Tibial artery (tissue), 4 donors: ENCODE measurements around the gene SORBS2.

ENCODE experiments used
- DNase-seq, 2 donors: peaks; one replicate each; pipeline ENCODE4 v3.0.0-alpha.2; 2019
- H3K27ac ChIP-seq, 2 donors: fragments of 200-600 bp; sonication (generic) in 1 of 2; 1 replicate in 1 of 2; 2 replicates in 1 of 2; pipeline ENCODE4 v1.5.1; 2018 to 2019; ENCODE audit warnings: mild to moderate bottlenecking in 1 of 2
- H3K27me3 ChIP-seq, 2 donors: fragments of 200-600 bp; sonication (generic) in 1 of 2; one replicate each; pipeline versions ENCODE4 v1.5.1 to v1.6.0; 2016 to 2019
- H3K36me3 ChIP-seq, 3 donors: fragments of 200-600 bp; sonication (generic) in 2 of 3; one replicate each; pipeline ENCODE4 v1.5.1; 2016 to 2019; ENCODE audit warnings: mild to moderate bottlenecking in 2 of 3
- H3K4me1 ChIP-seq, 4 donors: fragments of 200-600 bp; sonication (generic) in 2 of 4; 1 replicate in 3 of 4; 2 replicates in 1 of 4; pipeline ENCODE4 v1.5.1; 2016 to 2019
- H3K4me3 ChIP-seq, 2 donors: fragments of 200-600 bp; sonication (generic) in 1 of 2; 1 replicate in 1 of 2; 2 replicates in 1 of 2; pipeline ENCODE4 v1.5.1; 2018 to 2019; ENCODE audit warnings: mild to moderate bottlenecking in 2 of 2
- H3K9me3 ChIP-seq, 3 donors: fragments of 200-600 bp; sonication (generic) in 1 of 3; one replicate each; pipeline ENCODE4 v1.5.1; 2016 to 2019
- intact Hi-C: fragments of 100-400 bp; cut with DNase I; formaldehyde crosslinking; loops from one replicate; pipeline ENCODE4 v1.15.0; 2023; ENCODE audit warnings: low total_unique reads
- TF ChIP-seq, protein P1 (sequence below), 2 experiments: fragments of 200-600 bp in 1 of 2; fragments of 450-650 bp in 1 of 2; IDR thresholded peaks; one replicate each; pipeline ENCODE4 v1.5.1; 2017 to 2019; ENCODE audit warnings: antibody characterized with exemption in 2 of 2, mild to moderate bottlenecking in 1 of 2, moderate library complexity in 1 of 2

The SORBS2 gene

GRCh38 chr4:185598846-185599552 lies 213.0 kb downstream of the SORBS2 start:
- H3K27ac ChIP-seq: peak overlapping the region; percentile 65 to 77
- intact Hi-C loops: loop anchor here (5.0 to 10.0 kb wide), 2 partner anchors 127 to 394 kb away; partner anchors contain the start of genes CCDC110, CFAP97 and SNX25
- TF ChIP-seq, protein P1, sequence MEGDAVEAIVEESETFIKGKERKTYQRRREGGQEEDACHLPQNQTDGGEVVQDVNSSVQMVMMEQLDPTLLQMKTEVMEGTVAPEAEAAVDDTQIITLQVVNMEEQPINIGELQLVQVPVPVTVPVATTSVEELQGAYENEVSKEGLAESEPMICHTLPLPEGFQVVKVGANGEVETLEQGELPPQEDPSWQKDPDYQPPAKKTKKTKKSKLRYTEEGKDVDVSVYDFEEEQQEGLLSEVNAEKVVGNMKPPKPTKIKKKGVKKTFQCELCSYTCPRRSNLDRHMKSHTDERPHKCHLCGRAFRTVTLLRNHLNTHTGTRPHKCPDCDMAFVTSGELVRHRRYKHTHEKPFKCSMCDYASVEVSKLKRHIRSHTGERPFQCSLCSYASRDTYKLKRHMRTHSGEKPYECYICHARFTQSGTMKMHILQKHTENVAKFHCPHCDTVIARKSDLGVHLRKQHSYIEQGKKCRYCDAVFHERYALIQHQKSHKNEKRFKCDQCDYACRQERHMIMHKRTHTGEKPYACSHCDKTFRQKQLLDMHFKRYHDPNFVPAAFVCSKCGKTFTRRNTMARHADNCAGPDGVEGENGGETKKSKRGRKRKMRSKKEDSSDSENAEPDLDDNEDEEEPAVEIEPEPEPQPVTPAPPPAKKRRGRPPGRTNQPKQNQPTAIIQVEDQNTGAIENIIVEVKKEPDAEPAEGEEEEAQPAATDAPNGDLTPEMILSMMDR (IDR thresholded peaks at IDR 0.05): no peak

GRCh38 chr4:185597532-185598188 lies 214.3 kb downstream of the SORBS2 start:
- peak; percentile 80 to 88 for DNase-seq
- Histone ChIP-seq H3K9me3 (no peaks in the 10 kb centered on the region), H3K4me1 (peaks cover 0 to 54% (median 20%) of the 10 kb centered on the region in 4 donors), H3K27ac (peak overlapping the region; percentile 58 to 77), H3K36me3 (peaks cover 0 to 7% (median 0%) of the 10 kb centered on the region in 3 donors), H3K27me3 (no peaks in the 10 kb centered on the region), H3K4me3 (no peak overlapping the region)
- TF ChIP-seq, protein P1 (IDR thresholded peaks at IDR 0.05): peak; percentile 97 to 100
- intact Hi-C loops: loop anchor here (5.0 to 10.0 kb wide), 2 partner anchors 125 to 393 kb away; partner anchors contain the start of genes CCDC110, CFAP97 and SNX25

More at GRCh38 chr4:185598846-185599552, 213.0 kb downstream of the SORBS2 start:
- H3K4me1 ChIP-seq: peaks cover 0 to 45% (median 14%) of the 10 kb centered on the region in 4 donors
- peaks cover 0 to 17% (median 9%) of the 10 kb centered on the region in 3 donors for H3K36me3 ChIP-seq
- H3K9me3 ChIP-seq: no peaks in the 10 kb centered on the region
- H3K27me3 ChIP-seq: no peaks in the 10 kb centered on the region
- H3K4me3 ChIP-seq: no peak overlapping the region
- DNase-seq: no peak

DNA sequence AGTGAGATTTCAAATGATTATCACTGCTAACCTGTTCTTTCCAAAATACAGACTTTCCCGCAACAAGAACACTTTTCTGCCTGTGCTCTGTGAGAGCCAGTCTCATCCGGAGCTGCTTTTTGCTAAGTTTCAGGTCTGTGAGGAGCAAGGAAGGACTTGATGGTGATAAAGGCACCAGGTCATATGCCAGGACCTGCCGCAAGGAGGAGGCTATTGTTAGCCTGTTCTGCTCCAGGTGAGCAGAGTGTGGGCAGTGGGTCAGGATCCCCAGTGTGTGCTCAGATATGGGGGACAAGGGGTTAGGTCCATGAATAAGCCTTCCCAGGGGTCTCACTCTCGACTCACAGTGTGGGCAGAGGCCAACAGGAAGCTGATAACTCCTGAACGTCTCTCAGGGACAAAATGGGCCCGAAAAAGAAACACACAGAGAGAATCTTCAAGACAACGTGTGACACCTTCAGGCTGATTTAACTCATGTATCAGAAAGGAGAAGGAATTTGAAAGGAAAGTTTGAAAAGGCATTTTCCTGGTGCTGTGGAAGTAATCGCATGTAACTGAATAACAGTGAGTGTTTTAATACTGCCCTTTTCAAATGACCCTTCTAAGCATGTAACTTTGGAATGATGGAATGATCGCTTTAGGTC lies 219.0 kb downstream of the SORBS2 start:
- Histone ChIP-seq H3K36me3 (peaks cover 0 to 4% (median under 1%) of the 10 kb centered on the region in 3 donors), H3K27ac (peak overlapping the region; percentile 63 to 65), H3K9me3 (no peaks in the 10 kb centered on the region), H3K27me3 (no peaks in the 10 kb centered on the region), H3K4me1 (peaks cover 6 to 59% (median 23%) of the 10 kb centered on the region in 4 donors), H3K4me3 (no peak overlapping the region)
- DNase-seq: no peak
- TF ChIP-seq, protein P1 (IDR thresholded peaks at IDR 0.05): no peak
- intact Hi-C loops: loop anchor here (10.0 kb wide), 1 partner anchor 388 kb away; the partner anchor contains the start of genes CFAP97 and SNX25

DNA sequence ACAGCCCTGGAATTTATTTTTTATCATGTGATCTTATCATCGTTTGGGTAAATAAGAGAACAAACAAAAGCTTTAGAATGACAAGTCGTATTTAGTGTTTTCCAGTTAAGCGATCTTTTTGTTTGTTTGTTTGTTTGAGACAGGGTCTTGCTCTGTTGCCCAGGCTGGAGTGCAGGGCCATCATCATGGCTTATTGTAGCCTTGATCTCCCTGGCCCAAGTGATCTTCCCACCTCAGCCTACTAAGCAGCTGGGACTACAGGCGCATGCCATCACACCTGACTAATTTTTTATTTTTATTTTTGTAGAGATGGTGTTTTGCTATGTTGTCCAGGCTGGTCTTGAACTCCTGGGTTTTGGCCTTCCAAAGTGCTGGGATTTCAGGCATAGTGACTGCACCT lies 219.6 kb downstream of the SORBS2 start:
- H3K27ac ChIP-seq: peak overlapping the region; percentile 63 to 65
- peaks cover 6 to 54% (median 21%) of the 10 kb centered on the region in 4 donors for H3K4me1 ChIP-seq
- no peaks in the 10 kb centered on the region for H3K27me3 ChIP-seq
- no peaks in the 10 kb centered on the region for H3K9me3 ChIP-seq
- no peak overlapping the region for H3K4me3 ChIP-seq
- peaks cover under 1 to 9% (median 6%) of the 10 kb centered on the region in 3 donors for H3K36me3 ChIP-seq
- intact Hi-C loops: loop anchor here (10.0 kb wide), 1 partner anchor 388 kb away; the partner anchor contains the start of genes CFAP97 and SNX25
- DNase-seq: no peak
- TF ChIP-seq, protein P1 (IDR thresholded peaks at IDR 0.05): no peak

GRCh38 chr4:185591679-185592141 lies 220.3 kb downstream of the SORBS2 start:
- TF ChIP-seq, protein P1 (IDR thresholded peaks at IDR 0.05): no peak
- no peak for DNase-seq
- peaks cover 6 to 47% (median 20%) of the 10 kb centered on the region in 4 donors for H3K4me1 ChIP-seq
- H3K27me3 ChIP-seq: no peaks in the 10 kb centered on the region
- no peaks in the 10 kb centered on the region for H3K9me3 ChIP-seq
- peaks cover 8 to 16% (median 13%) of the 10 kb centered on the region in 3 donors for H3K36me3 ChIP-seq
- H3K27ac ChIP-seq: peak overlapping the region; percentile 63 to 65
- no peak overlapping the region for H3K4me3 ChIP-seq
- intact Hi-C loops: loop anchor here (10.0 kb wide), 1 partner anchor 387 kb away; the partner anchor contains the start of genes CFAP97 and SNX25
